Measurements from ENCODE around the gene BNIP3.

BNIP3 gene

DNA sequence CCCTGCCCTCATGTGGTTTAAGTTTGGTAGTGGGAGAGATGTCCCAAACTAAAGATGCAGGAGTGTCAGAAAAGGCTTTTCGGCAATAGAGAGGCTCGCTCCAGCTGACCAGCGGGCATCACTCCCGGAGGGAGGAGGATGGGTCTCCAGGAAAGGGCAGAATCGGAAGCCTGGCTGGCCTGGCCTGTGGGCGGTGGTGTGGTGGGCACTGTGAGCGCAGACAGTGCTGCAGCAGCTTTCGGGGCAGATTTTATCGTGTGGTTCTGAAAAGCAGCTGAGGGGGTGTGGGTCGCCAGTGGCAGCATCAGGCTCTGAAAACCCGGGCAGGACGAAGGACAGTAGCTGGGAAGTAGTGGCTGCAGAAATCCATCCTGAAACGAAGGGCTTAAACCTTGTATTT lies 12.8 kb downstream of the BNIP3 start:
- H3K4me2 ChIP-seq (ENCODE audit: low read length): no peak overlapping the region
- H3K4me3 ChIP-seq (ENCODE audit: low read length): no peak overlapping the region
- H3K9me2 ChIP-seq (replicated peaks; ENCODE audit: control insufficient read depth, low read length): no peaks in the 10 kb centered on the region
- no peak for TF ChIP-seq EZH2phosphoT487 (IDR thresholded peaks at IDR 0.05; ENCODE audit: borderline replicate concordance, low read length)
- TF ChIP-seq, protein P1, sequence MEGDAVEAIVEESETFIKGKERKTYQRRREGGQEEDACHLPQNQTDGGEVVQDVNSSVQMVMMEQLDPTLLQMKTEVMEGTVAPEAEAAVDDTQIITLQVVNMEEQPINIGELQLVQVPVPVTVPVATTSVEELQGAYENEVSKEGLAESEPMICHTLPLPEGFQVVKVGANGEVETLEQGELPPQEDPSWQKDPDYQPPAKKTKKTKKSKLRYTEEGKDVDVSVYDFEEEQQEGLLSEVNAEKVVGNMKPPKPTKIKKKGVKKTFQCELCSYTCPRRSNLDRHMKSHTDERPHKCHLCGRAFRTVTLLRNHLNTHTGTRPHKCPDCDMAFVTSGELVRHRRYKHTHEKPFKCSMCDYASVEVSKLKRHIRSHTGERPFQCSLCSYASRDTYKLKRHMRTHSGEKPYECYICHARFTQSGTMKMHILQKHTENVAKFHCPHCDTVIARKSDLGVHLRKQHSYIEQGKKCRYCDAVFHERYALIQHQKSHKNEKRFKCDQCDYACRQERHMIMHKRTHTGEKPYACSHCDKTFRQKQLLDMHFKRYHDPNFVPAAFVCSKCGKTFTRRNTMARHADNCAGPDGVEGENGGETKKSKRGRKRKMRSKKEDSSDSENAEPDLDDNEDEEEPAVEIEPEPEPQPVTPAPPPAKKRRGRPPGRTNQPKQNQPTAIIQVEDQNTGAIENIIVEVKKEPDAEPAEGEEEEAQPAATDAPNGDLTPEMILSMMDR (IDR thresholded peaks at IDR 0.05; ENCODE audit: low read depth, low read length, poor library complexity, severe bottlenecking): no peak
- peaks cover 17% of the 10 kb centered on the region for H3K79me2 ChIP-seq (ENCODE audit: control insufficient read depth, low read length)
- H4K20me1 ChIP-seq (ENCODE audit: control insufficient read depth, insufficient read depth, low read depth, low read length): no peaks in the 10 kb centered on the region; the same call in none of the 2 replicates
- H3F3A ChIP-seq (ENCODE audit: control insufficient read depth, insufficient read depth): peaks cover 5% of the 10 kb centered on the region; the same call in 1 of the 2 replicates
- peaks cover 65% of the 10 kb centered on the region for H3K36me3 ChIP-seq (ENCODE audit: control insufficient read depth, low read length)
- H3K27ac ChIP-seq (ENCODE audit: low read depth, low read length): no peak overlapping the region
- no peaks in the 10 kb centered on the region for H3K4me1 ChIP-seq (ENCODE audit: control insufficient read depth, low read length)
- H3K9me3 ChIP-seq (ENCODE audit: control insufficient read depth, insufficient read depth, low read length): no peaks in the 10 kb centered on the region
- H3K27me3 ChIP-seq (ENCODE audit: control insufficient read depth, low read length): no peaks in the 10 kb centered on the region

DNA sequence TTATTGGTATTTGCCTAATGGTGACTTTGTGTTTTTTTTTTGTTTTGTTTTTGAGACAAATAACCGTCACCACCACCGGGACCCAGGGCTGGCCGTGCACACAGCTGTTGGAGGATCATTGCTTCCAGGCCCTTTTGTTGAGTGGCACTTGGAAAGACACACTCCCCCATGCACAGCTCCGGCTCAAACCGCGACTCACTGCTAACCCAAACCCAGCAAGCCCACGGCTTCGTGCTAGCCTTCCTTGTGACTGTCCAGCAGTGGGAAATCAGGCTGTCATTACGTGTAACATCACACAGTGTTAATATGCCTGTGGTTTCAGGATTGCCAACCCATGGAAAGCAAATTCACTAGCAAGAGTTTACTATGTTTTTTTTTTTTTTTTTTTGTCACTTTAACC lies 17.4 kb downstream of the BNIP3 start:
- no peaks in the 10 kb centered on the region for H3K27me3 ChIP-seq (ENCODE audit: control insufficient read depth, low read length)
- H3K9me3 ChIP-seq (ENCODE audit: control insufficient read depth, insufficient read depth, low read length): no peaks in the 10 kb centered on the region
- H3K9me2 ChIP-seq (replicated peaks; ENCODE audit: control insufficient read depth, low read length): no peaks in the 10 kb centered on the region
- no peak overlapping the region for H3K4me3 ChIP-seq (ENCODE audit: low read length)
- H3K4me2 ChIP-seq (ENCODE audit: low read length): no peak overlapping the region
- no peaks in the 10 kb centered on the region; the same call in 1 of the 2 replicates for H4K20me1 ChIP-seq (ENCODE audit: control insufficient read depth, insufficient read depth, low read depth, low read length)
- TF ChIP-seq EZH2phosphoT487 (IDR thresholded peaks at IDR 0.05; ENCODE audit: borderline replicate concordance, low read length): no peak
- TF ChIP-seq, protein P1 (IDR thresholded peaks at IDR 0.05; ENCODE audit: low read depth, low read length, poor library complexity, severe bottlenecking): no peak
- no peaks in the 10 kb centered on the region for H3K4me1 ChIP-seq (ENCODE audit: control insufficient read depth, low read length)
- peaks cover 21% of the 10 kb centered on the region for H3K36me3 ChIP-seq (ENCODE audit: control insufficient read depth, low read length)
- peaks cover 5% of the 10 kb centered on the region; the same call in 1 of the 2 replicates for H3F3A ChIP-seq (ENCODE audit: control insufficient read depth, insufficient read depth)
- H3K27ac ChIP-seq (ENCODE audit: low read depth, low read length): no peak overlapping the region
- H3K79me2 ChIP-seq (ENCODE audit: control insufficient read depth, low read length): no peaks in the 10 kb centered on the region

DNA sequence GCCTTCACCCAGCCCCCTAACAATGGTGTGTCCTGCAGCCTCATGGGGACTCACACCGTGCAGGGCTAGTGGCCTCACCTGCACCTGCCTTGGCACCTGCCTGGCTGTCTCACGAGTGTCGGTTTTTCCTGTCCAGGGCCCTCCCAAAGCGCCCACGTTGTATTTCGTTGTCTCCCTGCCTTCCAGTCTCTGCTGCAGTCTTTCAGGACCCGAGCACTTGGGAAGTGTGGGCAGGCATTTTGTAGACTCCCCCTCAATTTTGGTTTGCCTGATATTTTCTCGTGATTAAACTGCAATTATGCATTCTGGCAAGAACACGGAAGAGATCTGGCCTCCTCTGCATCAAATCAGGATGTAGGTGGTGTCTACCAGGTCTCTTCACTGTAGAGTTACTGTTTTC lies 17.9 kb downstream of the BNIP3 start:
- no peaks in the 10 kb centered on the region for H3K4me1 ChIP-seq (ENCODE audit: control insufficient read depth, low read length)
- peaks cover 16% of the 10 kb centered on the region for H3K36me3 ChIP-seq (ENCODE audit: control insufficient read depth, low read length)
- H4K20me1 ChIP-seq (ENCODE audit: control insufficient read depth, insufficient read depth, low read depth, low read length): no peaks in the 10 kb centered on the region; the same call in 1 of the 2 replicates
- TF ChIP-seq EZH2phosphoT487 (IDR thresholded peaks at IDR 0.05; ENCODE audit: borderline replicate concordance, low read length): no peak
- TF ChIP-seq, protein P1 (IDR thresholded peaks at IDR 0.05; ENCODE audit: low read depth, low read length, poor library complexity, severe bottlenecking): no peak
- H3K9me2 ChIP-seq (replicated peaks; ENCODE audit: control insufficient read depth, low read length): no peaks in the 10 kb centered on the region
- peaks cover 5% of the 10 kb centered on the region; the same call in 1 of the 2 replicates for H3F3A ChIP-seq (ENCODE audit: control insufficient read depth, insufficient read depth)
- H3K9me3 ChIP-seq (ENCODE audit: control insufficient read depth, insufficient read depth, low read length): no peaks in the 10 kb centered on the region
- H3K27me3 ChIP-seq (ENCODE audit: control insufficient read depth, low read length): no peaks in the 10 kb centered on the region
- H3K4me3 ChIP-seq (ENCODE audit: low read length): no peak overlapping the region
- H3K27ac ChIP-seq (ENCODE audit: low read depth, low read length): no peak overlapping the region
- H3K79me2 ChIP-seq (ENCODE audit: control insufficient read depth, low read length): no peaks in the 10 kb centered on the region
- no peak overlapping the region for H3K4me2 ChIP-seq (ENCODE audit: low read length)

Measured in DOHH2 (cell line).